Neural cell (in vitro differentiated cells): ENCODE measurements around the gene JMJD1C. TPM values are rescaled to one million over a fixed set of nuclear protein-coding genes. Genes with fewer than 3 reads are reported as not detected.

Experiments
- H2AFZ ChIP-seq: fragments of 200-600, 300-800 bp; sonication (generic), shearing (Covaris generic); 2 replicates; pipeline ENCODE4 v1.6.0; 2014; ENCODE audit warnings: low read depth, mild to moderate bottlenecking, antibody characterized with exemption, low read length, moderate library complexity
- H3F3A ChIP-seq: fragments of 200-600 bp; shearing (Covaris generic); 2 replicates; pipeline ENCODE4 v1.6.1; 2016; ENCODE audit warnings: mild to moderate bottlenecking, moderate library complexity, mixed read lengths, antibody characterized with exemption, low read length; ENCODE audit not compliant: insufficient read depth, poor library complexity, severe bottlenecking
- H3K27ac ChIP-seq: fragments of 200-600, 300-800 bp; sonication (generic), shearing (Covaris generic); 2 replicates; pipeline ENCODE4 v1.5.1; 2014; ENCODE audit warnings: mild to moderate bottlenecking, low read length, moderate library complexity
- H3K27me3 ChIP-seq: fragments of 300-800, 200-600 bp; sonication (generic), shearing (Covaris generic); 2 replicates; pipeline ENCODE4 v1.6.0; 2014; ENCODE audit warnings: mild to moderate bottlenecking, low read depth, low read length, moderate library complexity; ENCODE audit not compliant: insufficient read depth
- H3K36me3 ChIP-seq: fragments of 300-800, 200-600 bp; sonication (generic), shearing (Covaris generic); 2 replicates; pipeline ENCODE4 v1.5.1; 2014; ENCODE audit warnings: mild to moderate bottlenecking, antibody characterized with exemption, low read length, moderate library complexity; ENCODE audit not compliant: insufficient read depth
- H3K4me2 ChIP-seq: fragments of 300-800, 200-600 bp; sonication (generic), shearing (Covaris generic); 2 replicates; pipeline ENCODE4 v1.6.0; 2014; ENCODE audit warnings: mild to moderate bottlenecking, low read length
- H3K4me3 ChIP-seq: fragments of 300-800, 200-600 bp; sonication (generic), shearing (Covaris generic); 2 replicates; pipeline ENCODE4 v1.5.1; 2014; ENCODE audit warnings: mild to moderate bottlenecking, low read length, moderate library complexity
- H3K79me2 ChIP-seq: fragments of 200-600 bp; shearing (Covaris generic); replicated peaks from 2 replicates; pipeline ENCODE4 v1.6.0; 2014; ENCODE audit warnings: mild to moderate bottlenecking, low read length, moderate library complexity; ENCODE audit not compliant: insufficient read depth
- H3K9ac ChIP-seq: fragments of 300-800, 200-600 bp; sonication (generic), shearing (Covaris generic); 2 replicates; pipeline ENCODE4 v1.6.1; 2016; ENCODE audit warnings: mild to moderate bottlenecking, low read length, mixed read lengths
- H3K9me2 ChIP-seq: fragments of 200-600 bp; shearing (Covaris generic); 2 replicates; pipeline ENCODE4 v1.6.1; 2016; ENCODE audit warnings: mild to moderate bottlenecking, low read length, mixed read lengths; ENCODE audit not compliant: insufficient read depth
- H3K9me3 ChIP-seq: fragments of 200-600, 300-800 bp; sonication (generic), shearing (Covaris generic); 2 replicates; pipeline ENCODE4 v1.6.1; 2016; ENCODE audit warnings: mild to moderate bottlenecking, mixed run types, low read length, moderate library complexity, mixed read lengths
- H4K20me1 ChIP-seq: fragments of 200-600 bp; shearing (Covaris generic); 2 replicates; pipeline ENCODE4 v1.6.1; 2016; ENCODE audit warnings: mild to moderate bottlenecking, mixed run types; ENCODE audit not compliant: insufficient read depth
- CTCF ChIP-seq: fragments of 450-650 bp; IDR thresholded peaks from 2 replicates; pipeline ENCODE4 v1.5.1; 2014; ENCODE audit warnings: antibody characterized with exemption, mild to moderate bottlenecking, moderate library complexity; ENCODE audit not compliant: poor library complexity, severe bottlenecking
- EP300 ChIP-seq: fragments of 450-650 bp; conservative IDR thresholded peaks from 2 replicates; pipeline ENCODE4 v1.6.1; 2014; ENCODE audit warnings: antibody characterized with exemption, mild to moderate bottlenecking, moderate library complexity; ENCODE audit not compliant: poor library complexity, severe bottlenecking
- EZH2 ChIP-seq: fragments of 200-600, 300-800 bp; shearing (Covaris generic), sonication (generic); IDR thresholded peaks from 2 replicates; pipeline ENCODE4 v1.6.1; 2014; ENCODE audit warnings: antibody characterized with exemption, low read length, borderline replicate concordance, mild to moderate bottlenecking; ENCODE audit not compliant: insufficient read depth, poor library complexity, severe bottlenecking
- MXI1 ChIP-seq: fragments of 450-650 bp; conservative IDR thresholded peaks from 2 replicates; pipeline ENCODE4 v1.6.1; 2014; ENCODE audit warnings: antibody characterized with exemption, mild to moderate bottlenecking; ENCODE audit not compliant: poor library complexity, severe bottlenecking
- RAD21 ChIP-seq: fragments of 450-650 bp; conservative IDR thresholded peaks from 2 replicates; pipeline ENCODE4 v1.6.1; 2014; ENCODE audit warnings: antibody characterized with exemption, mild to moderate bottlenecking, moderate library complexity
- REST ChIP-seq: IDR thresholded peaks from 2 replicates; pipeline ENCODE4 v1.6.1; 2012; ENCODE audit warnings: borderline replicate concordance
- TAF1 ChIP-seq: IDR thresholded peaks from 2 replicates; pipeline ENCODE4 v1.6.1; 2012; ENCODE audit warnings: low read depth
- polyA plus RNA-seq: library from polyadenylated mRNA; depleted of rRNA; stranded (reverse); fragments of >200 nt; gene quantifications from 2 replicates; pipeline ENCODE4 v1.2.3, GENCODE V29; 2014

JMJD1C gene
- polyA plus RNA-seq, 1 donor from 2014 or later: 108 TPM

- Histone ChIP-seq H3K27me3 (no peaks in the 10 kb centered on the region), H3K4me3 (no peak overlapping the region), H3K79me2 (no peaks in the 10 kb centered on the region), H4K20me1 (no peaks in the 10 kb centered on the region), H3F3A (no peaks in the 10 kb centered on the region), H2AFZ (no peak overlapping the region), H3K9me3 (no peaks in the 10 kb centered on the region), H3K9me2 (no peaks in the 10 kb centered on the region), H3K9ac (no peak overlapping the region), H3K4me2 (no peak overlapping the region), H3K27ac (no peak overlapping the region), H3K36me3 (peaks cover 5% of the 10 kb centered on the region)
- TF ChIP-seq EZH2: no peak
- TF ChIP-seq REST: no peak
- TF ChIP-seq EP300: no peak
- TF ChIP-seq TAF1: no peak
- TF ChIP-seq MXI1: no peak
- TF ChIP-seq RAD21: no peak
Measured at GRCh38 chr10:63201118-63201517, 264.7 kb downstream of the JMJD1C start.

- no peaks in the 10 kb centered on the region for H3F3A ChIP-seq
- no peak overlapping the region for H3K4me2 ChIP-seq
- no peak overlapping the region for H3K27ac ChIP-seq
Measured at GRCh38 chr10:63200431-63200830, 265.3 kb downstream of the JMJD1C start.

More at GRCh38 chr10:63200431-63200830, 265.3 kb downstream of the JMJD1C start:
- Histone ChIP-seq H3K9ac (no peak overlapping the region), H3K9me2 (no peaks in the 10 kb centered on the region), H4K20me1 (no peaks in the 10 kb centered on the region), H3K79me2 (no peaks in the 10 kb centered on the region), H2AFZ (no peak overlapping the region), H3K36me3 (peaks cover 5% of the 10 kb centered on the region), H3K9me3 (no peaks in the 10 kb centered on the region), H3K4me3 (no peak overlapping the region), H3K27me3 (no peaks in the 10 kb centered on the region)
- TF ChIP-seq CTCF (no peak), TAF1 (no peak), RAD21 (no peak)
